ENCODE data around the gene NAA38. TPM values are rescaled to one million over a fixed set of nuclear protein-coding genes. Genes with fewer than 3 reads are reported as not detected.
A peak's percentile ranks its signal among the peaks of the same experiment; 100 is the strongest.

The NAA38 gene
- total RNA-seq, 1 experiment from 2014 or later, result 50.2 TPM

DNA sequence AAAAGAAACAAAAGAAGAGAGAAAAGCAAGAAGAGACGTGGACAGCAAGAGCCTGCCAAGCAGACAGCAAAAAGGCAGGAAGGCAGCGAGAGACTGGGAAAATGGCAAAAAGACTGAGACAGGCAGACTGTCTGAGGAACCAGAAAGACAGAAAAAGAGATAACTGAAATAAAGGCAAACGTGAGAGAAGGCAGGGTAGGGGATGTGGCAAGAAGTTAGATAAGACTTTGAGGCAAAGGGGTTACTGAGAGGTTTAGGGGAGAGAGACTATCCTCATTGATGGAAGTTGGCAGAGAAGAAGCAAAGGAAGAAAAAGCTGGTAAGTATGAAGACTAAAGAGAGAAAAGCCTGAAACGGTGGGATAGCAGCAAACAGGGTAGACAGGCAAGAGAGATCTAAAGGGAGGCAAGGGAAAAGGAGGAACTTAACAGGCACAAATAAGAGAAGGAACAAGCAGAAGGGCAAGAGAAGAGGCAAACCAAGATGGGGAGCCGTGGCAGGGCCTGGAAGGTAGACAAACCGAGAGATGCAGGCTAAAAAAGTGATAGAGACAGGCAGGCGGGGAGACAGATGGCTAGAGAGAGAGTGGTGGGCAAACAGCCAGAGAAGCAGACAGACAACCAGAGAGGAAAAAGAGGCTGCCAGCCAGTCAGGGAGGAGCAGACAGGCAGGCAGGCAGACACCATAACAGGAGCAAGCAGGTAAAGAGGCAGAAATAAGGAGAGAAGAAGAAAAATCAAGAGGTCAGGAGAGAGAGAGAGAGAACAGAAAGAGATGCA lies 24.1 kb upstream of the NAA38 start:
- Histone ChIP-seq H2AFZ (ENCODE audit: low read length) (no peak overlapping the region), H4K20me1 (ENCODE audit: control insufficient read depth, insufficient read depth, insufficient read length) (no peaks in the 10 kb centered on the region), H2AK5ac (ENCODE audit: insufficient read length, low read length) (no peak overlapping the region), H3K9ac (ENCODE audit: extremely low read depth, insufficient read length, low read length) (no peak overlapping the region), H3K4me2 (ENCODE audit: insufficient read depth, insufficient read length, low read length) (no peak overlapping the region), H3K56ac (ENCODE audit: insufficient read length, low read depth, low read length) (no peak overlapping the region), H3K23me2 (ENCODE audit: insufficient read length, low read depth, low read length, poor library complexity, severe bottlenecking) (peaks cover 11% of the 10 kb centered on the region), H4K5ac (ENCODE audit: insufficient read length, low read depth, low read length) (no peak overlapping the region), H2BK20ac (ENCODE audit: low read depth, low read length, poor library complexity, severe bottlenecking) (no peak overlapping the region), H3K9me3 (ENCODE audit: control insufficient read depth, low read depth, low read length) (no peaks in the 10 kb centered on the region), H3T11ph (ENCODE audit: low read length) (no peak overlapping the region), H3K18ac (ENCODE audit: insufficient read length, low read depth, low read length) (no peak overlapping the region), H3K14ac (ENCODE audit: insufficient read depth, low read length) (no peak overlapping the region), H2BK5ac (ENCODE audit: insufficient read length, low read length) (no peak overlapping the region), H3K4me1 (ENCODE audit: insufficient read depth, low read length) (no peaks in the 10 kb centered on the region), H2BK15ac (ENCODE audit: low read depth, low read length) (no peak overlapping the region), H3K27me3 (ENCODE audit: insufficient read depth, low read length) (no peaks in the 10 kb centered on the region; the same call in 1 of the 2 replicates), H3K23ac (ENCODE audit: insufficient read length, low read depth, low read length) (no peak overlapping the region), H2BK12ac (ENCODE audit: insufficient read length, low read depth, low read length) (no peak overlapping the region), H2BK120ac (ENCODE audit: low read depth, low read length, poor library complexity, severe bottlenecking) (no peak overlapping the region), H3K4ac (ENCODE audit: low read depth, low read length) (no peak overlapping the region), H3K79me2 (ENCODE audit: insufficient read depth, low read length) (no peaks in the 10 kb centered on the region), H3K27ac (ENCODE audit: insufficient read length, low read depth, low read length) (no peak overlapping the region), H4K91ac (ENCODE audit: insufficient read length, low read depth, low read length) (no peak overlapping the region), H4K8ac (replicated peaks; ENCODE audit: insufficient read length, low read depth, low read length) (no peak overlapping the region), H3K79me1 (ENCODE audit: insufficient read depth, low read depth, low read length, poor library complexity, severe bottlenecking) (no peaks in the 10 kb centered on the region)
- Mint-ChIP-seq H3K4me3 (no peak overlapping the region), H3K27me3 (ENCODE audit: low read depth) (no peaks in the 10 kb centered on the region; the same call in none of the 2 replicates), H3K4me1 (peaks cover 0 to 3% of the 10 kb centered on the region in 2 experiments; a peak in 3 of 4 replicates), H3K9me3 (no peaks in the 10 kb centered on the region), H3K36me3 (ENCODE audit: insufficient read depth in 1 of 3, low read depth in 3 of 3) (peaks cover 0 to 4% (median 0%) of the 10 kb centered on the region in 3 experiments; a peak in 1 of 7 replicates), H3K27ac (no peak overlapping the region)
- WGBS (ENCODE audit: extremely low coverage, insufficient read length, low lambda C conversion rate), result no CpG with 5 or more reads among the region's 7 CpGs
- peak; percentile 20 for DNase-seq
- TF ChIP-seq CTCF (conservative IDR thresholded peaks at IDR 0.05), result no peak

Data from H9 (cell line).